NK-92 (cell line): Measurements from ENCODE around the gene SORCS2.
A peak's percentile ranks its signal among the peaks of the same experiment; 100 is the strongest.

ENCODE experiments used
- DNase-seq: peaks from one replicate; lab custom pipeline; 2025; ENCODE audit not compliant: unreplicated experiment; lab: John Stamatoyannopoulos, UW

Gene SORCS2

DNA sequence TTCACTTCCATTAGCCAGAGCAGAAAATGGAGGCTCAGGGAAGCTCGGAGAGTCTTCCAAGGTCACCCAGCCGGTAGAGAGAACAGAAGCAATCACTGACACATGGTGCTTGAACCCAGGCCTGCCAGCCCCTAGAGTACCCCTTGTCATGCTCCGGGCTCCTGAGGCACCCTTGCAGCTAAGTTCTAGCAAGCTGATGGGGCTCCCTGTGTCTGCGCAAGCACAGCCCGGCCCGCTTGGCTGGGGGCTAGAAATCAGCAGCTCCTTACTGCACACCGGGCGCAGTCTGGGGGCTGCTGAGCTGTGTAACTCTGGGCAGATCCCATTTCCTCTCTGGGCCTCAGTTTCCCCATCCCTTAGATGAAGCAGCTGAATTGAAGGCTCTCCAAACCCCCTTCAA lies 344.5 kb downstream of the SORCS2 start:
- no peak for DNase-seq

DNA sequence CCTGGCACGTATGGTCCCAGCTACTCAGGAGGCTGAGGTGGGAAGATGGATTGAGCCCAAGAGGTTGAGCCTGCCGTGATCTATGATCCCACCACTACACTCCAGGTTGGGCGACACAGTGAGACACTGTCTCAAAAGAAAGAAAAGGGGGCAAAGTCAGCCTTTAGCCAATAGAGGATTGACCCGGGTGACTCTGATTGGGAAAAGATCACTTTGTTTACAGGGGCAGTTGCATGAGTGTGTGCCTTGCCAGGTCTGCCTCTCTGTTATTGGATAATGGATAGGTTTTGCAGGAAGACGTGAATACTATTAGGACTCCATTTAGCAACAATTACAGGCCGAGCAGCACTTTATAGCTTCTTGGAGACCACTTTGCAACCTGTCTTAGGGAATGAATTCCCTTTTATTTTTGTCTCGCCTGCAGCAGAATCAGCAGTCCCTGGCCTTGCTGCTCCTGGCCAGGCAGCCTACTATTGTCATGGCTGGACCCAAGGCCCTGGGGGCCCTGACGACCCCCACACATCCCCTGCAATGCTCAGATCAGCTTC lies 345.6 kb downstream of the SORCS2 start:
- DNase-seq, result no peak

DNA sequence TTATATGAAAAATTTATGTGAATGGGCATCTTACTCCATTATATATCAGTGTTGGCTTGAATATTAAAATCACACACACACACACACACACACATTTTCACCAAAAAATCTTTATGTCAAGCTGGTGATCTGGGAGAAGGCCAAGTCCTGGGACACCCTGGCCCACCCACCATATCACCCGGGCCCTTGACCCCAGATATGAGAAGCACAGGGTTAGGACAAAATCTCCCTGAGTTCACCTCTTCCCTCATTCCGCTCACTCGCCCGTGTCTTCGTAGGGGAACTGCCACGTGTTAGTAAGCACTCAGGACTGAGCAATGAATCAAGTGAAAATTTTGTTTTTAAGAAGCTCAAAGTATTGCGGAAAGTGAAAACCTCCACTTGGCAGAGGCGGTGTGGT lies 346.2 kb downstream of the SORCS2 start:
- DNase-seq, result no peak

DNA sequence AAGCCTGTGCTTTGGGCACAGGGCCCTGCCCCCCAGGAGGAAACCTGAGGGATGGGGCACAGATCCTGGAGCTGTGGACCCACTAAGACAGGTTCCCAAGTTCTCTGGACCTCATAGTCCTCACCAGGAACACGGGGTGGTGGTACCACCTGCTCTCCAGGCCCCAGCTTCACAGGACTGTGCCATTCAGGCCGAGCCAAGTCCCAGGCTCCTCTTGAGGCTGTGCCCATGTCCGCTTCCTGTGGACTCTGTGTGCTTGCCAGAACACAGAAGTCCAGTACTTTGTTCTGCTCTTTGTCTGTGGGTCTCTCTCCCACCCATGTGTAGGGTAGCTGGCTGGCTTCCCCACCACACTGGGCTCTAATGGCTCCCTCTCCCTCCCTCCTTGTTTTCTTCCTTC lies 346.8 kb downstream of the SORCS2 start:
- DNase-seq, result no peak

DNA sequence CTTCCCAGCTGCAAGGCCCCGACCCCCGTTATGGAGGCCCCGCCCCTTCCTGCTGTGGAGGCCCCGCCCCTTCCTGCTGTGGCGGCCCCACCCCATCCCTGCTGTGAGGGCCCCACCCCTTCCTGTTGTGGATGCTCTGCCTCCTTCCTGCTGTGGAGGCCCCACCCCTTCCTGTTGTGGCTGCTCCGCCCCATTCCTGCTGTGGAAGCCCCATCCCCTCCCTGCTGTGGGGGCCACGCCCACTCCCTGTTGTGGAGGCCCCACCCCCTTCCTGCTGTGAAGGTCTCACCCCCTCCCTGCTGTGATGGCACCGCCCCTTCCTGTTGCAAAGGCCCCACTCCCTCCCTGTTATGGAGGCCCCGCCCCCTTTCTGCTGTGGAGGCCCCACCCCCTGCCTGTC lies 347.3 kb downstream of the SORCS2 start:
- peak; percentile 5 for DNase-seq

DNA sequence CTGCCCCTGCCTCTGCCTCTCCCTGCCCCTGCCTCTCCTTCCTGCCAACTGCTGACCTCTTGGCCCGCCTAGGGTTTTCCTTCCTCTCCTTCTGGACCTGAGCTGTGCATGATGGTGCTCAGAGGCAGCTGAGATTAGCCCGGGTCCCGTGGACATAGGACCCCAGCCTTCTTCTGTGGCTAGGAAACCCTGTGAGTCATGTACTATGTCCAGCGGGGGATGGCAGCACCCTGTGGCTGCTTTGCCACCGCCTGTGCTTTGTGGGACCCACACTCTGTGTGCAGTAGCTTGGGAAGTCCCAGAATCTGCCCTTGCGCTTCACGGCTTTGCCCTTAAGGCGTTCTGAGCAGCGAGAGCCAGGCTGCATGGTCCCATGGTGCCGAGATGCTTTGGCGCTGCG lies 347.9 kb downstream of the SORCS2 start:
- DNase-seq, result no peak

DNA sequence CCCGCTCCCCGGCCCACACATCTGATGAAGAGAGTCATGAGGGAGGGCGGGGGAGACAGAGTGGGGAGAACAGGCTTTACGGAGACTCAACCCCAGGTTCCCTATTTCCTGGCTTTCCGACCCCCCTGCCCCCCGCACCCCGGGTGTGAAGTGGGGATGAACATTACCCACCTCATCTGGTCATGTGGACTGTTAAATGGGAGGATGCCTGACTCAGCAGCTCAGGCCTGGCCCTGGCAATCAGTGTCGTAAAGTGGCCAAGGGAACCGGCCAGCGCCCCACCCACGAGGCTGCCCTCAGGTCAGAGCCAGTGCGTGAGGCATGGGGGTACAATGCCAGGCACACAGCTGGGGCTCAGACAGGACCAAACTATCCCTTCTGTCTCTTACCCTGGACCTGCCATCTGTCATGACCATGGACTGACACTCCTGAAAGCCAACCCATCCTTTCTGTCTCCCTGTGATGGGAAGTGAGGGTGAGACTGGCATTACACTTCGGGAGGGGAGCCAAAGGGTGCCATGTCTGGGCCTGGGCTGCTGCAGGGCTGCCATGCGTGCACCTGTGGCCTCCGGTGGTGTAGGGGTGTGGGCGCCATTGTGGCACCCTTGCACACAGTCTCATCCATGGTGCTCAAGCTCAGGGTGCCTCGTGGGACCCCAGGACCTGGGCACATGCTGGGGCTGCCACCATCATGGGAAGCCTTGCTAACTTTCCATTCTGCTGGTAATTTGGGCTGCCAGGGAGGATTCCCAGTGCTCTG lies 348.5 kb downstream of the SORCS2 start:
- DNase-seq, result no peak

DNA sequence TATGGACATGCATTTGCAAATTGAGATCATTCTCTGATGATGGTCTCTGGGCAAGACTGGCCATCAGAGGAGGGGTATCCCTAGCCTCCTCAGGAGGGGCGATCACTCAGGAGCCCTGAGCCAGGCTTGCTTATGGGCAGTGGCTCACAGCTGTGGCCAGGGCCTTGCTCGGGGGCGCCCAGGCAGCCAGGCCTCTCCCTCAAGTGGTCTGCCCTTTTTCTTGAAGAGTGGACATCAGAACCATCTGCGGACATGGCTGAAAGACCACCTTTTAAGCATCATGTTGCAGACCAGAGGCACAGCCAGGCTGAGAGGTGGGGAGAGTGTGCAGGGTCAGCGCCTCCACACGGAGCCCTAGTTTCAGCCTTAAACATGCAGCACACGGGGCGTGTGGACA lies 349.1 kb downstream of the SORCS2 start:
- DNase-seq, result no peak

DNA sequence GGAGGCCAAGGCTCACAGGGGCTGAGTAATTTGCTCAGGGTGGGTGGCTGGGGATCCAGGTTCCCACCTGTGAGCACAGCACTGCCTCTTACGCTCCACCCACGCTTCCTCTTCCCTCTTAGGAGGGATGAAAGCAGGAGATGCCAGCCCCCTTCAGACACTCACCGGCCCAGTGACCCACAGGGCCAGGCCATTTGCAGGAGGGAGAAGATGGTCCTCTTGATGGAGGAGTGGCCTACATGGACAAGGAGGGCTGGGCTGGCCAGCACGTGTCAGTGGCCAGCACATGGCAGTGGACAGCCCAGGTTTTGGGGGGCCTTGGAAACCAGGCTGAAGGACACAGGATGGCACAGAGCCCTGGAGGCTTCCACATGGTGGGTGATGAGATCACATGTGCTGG lies 350.4 kb downstream of the SORCS2 start:
- no peak for DNase-seq

DNA sequence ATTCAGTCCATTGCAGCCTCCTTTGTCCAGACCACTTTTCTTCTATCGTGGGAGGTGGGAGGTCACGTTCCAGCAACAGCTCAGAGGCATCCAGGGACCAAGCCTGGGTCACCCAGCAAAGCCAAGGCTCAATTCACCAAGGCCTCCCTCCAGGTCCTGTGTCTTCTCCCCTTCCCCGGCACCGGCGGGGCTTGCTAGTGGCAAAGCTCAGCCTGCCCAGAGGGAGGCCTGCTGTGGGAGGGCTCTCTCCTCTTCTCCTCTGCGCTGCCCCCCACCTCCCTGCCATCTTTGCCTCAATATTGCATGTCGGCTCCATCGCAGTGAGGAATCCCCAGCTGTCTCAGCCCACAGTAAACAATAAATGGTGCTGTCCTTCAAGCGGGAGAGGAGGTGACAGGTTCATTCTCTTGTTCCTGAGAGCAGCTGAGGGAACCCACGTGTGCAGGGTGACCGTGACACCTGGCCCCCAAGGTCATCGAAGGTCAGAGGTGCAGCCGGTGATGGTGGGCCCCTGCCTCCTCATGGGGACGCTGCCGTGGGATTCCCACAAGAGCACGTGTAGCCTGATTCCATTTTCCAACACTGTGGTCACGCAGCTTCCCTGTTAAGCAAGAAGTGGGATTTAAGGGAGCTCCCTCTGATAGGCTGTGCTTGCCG lies 353.9 kb downstream of the SORCS2 start:
- DNase-seq, result no peak

DNA sequence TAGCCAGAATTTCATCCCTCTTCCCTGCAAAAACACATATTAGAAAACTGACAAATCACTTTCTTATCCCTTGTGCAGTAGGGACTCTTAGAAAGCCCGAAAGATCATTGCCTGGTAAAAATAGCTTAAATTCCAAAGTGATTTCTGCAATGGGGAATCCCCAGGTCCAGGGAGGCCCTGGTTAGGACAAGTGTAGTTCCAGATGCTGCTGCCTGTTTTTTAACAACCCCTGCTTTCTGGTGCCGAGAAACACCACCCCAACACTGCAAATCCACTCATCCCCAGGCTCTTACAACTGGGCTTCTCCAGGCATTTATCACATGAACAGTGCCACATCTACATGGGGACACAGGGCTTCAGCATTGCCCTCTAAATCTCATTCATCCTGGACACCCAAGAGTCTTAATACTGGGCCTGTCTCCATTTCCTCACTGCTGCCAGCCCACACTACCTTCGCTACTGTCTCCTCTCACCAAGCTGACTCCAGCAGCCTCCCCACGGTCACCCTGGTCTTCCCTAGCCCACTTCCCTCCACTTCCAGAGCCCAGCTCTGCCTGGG lies 354.6 kb downstream of the SORCS2 start:
- DNase-seq, result no peak

DNA sequence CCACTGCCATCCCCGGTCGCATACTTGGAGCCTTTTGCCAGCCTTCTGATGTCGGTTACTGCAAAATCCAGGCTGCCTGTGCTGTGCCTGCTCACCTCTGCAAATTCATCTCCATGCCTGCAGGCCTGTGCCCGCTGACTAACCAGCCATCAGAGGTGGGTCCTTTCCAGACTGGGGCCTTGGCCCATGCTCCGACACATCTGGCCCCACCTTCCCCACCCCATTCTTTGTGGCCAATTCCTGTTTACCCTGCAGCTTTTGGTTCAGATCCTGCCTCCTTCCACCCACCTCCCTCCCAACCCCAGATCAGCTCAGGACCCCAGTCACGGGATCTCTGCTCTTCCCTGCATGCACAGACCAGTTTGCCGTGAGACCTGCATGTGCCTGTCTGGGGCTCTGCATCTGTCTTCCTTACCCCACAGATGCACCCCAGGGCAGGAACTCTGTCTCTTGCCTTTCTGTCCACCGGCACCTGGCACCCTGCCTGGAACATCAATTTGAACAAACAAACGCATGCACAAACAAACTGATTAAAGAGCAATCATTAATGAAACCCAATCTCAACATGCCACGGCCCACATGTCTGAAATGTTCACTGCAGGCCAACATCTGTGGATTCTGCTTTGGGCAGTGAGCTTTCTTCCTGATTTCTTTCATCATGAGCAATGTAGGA lies 355.2 kb downstream of the SORCS2 start:
- no peak for DNase-seq

DNA sequence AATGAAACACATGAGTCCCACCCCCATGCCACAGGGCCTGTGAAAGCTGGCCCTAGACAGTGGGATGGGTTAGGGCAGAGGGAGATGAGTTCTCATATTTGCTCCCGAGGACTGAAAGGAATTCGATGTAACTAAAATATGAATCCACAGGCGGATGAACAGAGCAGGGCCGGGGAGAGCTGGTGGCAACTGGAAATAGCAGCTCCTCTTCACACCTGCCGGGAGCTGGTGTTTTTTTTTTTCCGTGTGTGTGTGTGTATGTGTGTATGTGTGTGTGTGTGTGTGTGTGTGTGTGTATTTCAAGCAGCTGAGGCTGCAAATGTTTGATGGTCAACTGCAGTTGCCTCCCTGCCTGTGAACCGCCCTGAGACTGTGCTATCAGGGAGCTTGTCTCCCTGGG lies 357.5 kb downstream of the SORCS2 start:
- DNase-seq, result no peak

DNA sequence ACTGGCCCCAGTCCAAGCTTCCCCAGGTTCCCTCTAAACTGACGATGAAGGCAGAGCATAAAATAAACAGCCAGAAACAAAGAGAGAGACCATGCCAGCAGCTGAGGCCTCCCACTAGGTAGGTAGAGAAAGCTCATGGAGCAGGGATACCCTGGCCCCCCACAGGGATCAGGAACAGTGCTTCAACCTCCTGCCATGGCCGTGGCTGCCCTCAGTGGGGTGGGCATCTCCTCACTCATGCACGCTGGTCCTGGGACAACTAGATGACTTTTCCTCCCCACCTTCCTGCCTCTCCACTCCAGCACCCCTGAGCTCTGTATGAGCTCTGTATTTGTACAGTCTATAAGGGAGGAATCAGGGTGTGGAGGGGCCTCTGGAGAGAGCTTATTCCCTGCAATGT lies 360.1 kb downstream of the SORCS2 start:
- no peak for DNase-seq

DNA sequence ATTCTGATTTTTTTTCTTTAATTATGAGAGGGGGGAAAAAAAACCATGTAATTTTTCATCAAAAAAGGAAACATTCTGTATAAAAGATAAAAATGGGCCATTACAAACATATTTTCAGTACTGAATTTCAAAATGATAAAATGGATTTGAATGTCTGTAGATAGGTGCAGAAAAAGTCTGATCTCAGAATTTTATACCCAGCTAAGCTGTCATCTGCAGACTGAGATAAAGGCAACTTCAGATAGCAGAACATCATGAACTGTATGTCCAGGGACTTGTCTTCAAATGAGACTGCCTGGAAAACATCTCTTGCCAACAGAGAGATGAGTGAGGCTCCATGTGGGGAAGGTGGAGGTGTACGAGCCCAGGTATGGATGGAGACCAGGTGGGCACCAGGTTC lies 360.9 kb downstream of the SORCS2 start:
- no peak for DNase-seq

DNA sequence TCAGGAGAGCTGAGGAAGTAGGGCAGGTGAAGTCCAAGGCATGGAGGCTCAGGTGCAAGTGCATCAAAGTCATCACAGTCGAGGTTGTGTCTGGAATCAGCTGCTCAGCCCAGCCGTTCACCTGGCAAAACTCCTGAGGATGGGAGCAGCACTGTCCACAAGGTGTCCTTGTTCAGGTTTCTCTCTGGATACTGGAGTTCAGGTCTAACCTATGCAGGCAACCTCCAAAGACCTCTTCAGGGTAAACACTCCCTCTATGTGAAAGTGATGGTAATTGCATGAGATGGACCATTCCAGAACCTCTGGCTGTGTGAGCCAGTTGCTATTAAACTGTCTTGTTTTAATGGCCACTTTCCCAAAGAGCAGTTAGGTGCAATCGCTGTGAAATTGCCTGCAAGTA lies 362.6 kb downstream of the SORCS2 start:
- DNase-seq, result no peak

DNA sequence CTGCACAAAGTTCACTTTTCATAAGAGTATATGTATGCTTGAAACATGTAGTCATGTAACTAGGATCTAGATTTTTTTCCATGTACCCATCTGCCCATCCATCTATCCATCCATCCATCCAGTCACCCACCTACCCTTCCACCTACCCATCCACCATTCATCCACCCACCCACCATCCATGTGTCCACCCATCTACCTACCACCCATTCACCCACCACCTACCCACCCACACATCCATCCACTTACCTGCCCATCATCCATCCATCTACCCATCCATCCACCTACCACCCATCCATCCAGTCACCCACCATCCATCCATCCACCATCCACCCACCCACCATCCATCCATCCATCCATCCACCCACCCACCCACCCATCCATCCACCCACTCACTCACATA lies 364.2 kb downstream of the SORCS2 start:
- DNase-seq, result no peak

DNA sequence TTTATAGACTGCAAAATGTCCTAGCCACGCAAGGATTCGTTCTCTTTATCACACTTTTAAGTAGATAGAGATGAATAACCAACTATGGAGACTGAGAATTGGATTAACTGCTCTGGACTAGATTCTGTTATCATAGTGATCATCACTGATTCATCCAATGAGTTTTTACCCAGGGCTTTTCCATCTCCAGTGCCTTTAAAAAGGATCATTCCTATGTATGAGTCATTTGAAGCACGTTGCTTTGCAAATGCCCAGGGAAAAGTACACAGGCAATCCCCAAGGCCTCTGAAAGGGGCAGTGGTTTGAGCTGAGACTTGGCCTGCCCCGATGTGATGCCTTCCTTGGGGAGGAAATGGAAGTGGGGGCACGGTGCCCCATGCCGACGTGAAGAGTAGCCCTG lies 365.1 kb downstream of the SORCS2 start:
- no peak for DNase-seq

DNA sequence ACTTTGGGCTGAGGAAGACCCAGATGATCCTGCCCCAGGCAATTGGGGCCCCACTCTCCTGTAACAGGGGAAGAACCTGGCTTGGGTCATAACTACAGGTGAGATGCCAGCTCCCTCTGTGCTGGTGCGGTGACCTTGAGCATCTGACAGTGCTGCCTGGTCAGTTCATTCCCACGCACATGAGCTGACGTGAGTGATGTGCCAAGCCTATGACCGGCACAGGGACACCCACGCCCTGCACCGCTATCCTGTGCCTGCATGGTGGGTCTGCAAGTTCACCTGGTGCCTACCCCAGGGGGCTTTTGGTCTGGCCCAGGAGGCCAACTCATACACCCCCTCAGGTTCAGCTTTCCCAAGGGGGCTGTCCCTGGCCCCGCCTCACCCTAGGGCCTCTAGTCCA lies 366.1 kb downstream of the SORCS2 start:
- DNase-seq, result no peak

DNA sequence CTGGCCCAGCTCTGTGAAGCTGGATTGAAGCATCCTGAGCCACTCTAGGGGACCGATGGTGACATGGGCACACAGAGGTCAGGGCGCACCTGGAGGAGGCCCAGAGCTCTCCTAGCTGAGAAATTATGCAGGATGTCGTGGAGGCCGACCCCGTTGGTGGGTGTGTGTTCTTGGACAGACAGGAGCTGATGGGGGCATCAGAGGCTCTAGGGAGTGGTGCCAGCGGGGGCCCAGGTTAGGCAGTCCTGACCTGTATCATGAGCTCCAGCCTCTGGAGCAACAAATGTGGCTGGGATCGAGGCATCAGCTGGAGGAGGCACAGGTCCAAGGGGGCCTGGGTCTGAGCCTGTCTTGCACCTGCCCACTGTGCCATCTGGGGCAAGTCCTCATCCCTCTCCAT lies 367.0 kb downstream of the SORCS2 start:
- no peak for DNase-seq

DNA sequence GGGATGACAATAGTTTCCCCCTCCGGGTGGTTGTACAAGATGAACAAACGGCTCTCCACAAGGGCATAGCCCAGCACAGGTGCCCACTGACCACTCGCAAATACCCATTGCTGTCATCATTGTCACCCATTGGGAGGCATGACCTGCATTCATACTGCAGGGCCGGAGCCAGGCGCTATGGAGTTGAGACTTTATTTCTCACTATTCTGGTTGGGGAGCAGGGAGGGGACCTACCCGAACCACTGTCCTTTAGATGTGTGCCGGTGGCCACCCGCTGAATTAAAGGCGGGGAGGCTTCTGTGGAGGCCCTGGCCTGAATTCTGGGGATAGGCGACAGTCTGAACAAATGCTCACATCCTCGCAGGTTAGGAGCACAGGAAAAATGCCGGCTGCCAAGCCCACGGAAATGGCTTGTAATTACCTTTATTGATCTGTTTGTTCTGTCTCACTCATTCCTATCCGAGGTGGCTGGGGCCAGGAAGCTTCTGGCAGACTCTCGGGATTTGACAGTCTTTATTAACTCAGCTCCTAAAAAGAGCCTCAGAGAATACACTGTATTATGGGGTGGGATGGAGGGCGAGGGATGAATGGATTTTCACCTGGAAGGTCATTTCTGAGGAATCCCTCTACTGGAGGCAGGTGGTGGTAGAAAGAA lies 367.5 kb downstream of the SORCS2 start:
- DNase-seq, result no peak
